DOHH2 (cell line): ENCODE measurements around the gene CAV1.

Source experiments
- CTCF ChIP-seq: fragments of 200-600 bp; sonication (generic); IDR thresholded peaks from one replicate; pipeline ENCODE4 v1.5.1; 2014; ENCODE audit warnings: antibody characterized with exemption, mild to moderate bottlenecking, low read depth, low read length; ENCODE audit not compliant: poor library complexity, severe bottlenecking
- EZH2phosphoT487 ChIP-seq: fragments of 200-600 bp; sonication (generic); IDR thresholded peaks from 2 replicates; pipeline ENCODE4 v1.6.1; 2017; ENCODE audit warnings: borderline replicate concordance, mild to moderate bottlenecking, antibody characterized with exemption, low read length, moderate library complexity, mixed read lengths

GRCh38 chr7:116500078-116500853, 24.6 kb upstream of the CAV1 start:
- TF ChIP-seq CTCF = no peak
- TF ChIP-seq EZH2phosphoT487 = no peak
